Raji (cell line): ENCODE data around the gene B3GAT1.

ENCODE experiments used
- POLR2A ChIP-seq: IDR thresholded peaks from 2 replicates; pipeline ENCODE4 v1.6.1; 2011; ENCODE audit warnings: low read depth, low read length, control low read depth; ENCODE audit not compliant: insufficient read depth

Gene B3GAT1

DNA sequence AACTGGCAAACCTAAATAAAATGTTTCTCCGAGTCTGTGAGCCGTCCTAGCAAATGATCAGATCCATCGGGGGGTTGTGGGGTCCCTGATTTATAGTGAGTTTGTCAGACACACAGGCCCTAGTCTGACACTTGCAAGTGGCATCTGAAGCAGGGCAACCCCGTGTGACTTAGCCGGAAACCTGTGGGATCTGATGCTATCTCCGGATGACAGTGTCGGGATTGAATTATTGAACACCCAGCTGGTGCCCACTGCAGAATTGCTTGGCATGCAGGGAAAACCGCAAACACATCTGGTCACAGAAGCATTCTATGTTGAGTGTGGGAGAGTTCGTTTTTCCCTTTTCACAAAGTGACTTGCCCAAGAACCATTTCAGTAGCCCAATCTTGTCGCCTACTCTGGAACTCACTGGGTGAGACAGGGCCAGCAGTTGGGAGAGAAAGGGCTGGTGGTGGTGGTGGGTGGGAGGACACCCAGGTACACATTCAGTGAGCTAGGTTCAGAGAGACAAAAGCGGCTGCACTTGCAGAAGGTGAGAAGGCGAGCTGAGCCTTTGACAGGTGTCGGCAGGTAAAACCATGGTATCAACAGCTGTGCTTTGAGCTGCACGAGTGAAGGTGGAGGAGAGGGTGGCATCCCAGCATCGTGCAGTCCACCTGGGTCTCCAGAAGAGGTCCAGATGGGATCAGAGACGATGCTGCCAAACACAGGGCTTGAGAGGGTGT lies 33.7 kb upstream of the B3GAT1 start:
- no peak for TF ChIP-seq POLR2A

DNA sequence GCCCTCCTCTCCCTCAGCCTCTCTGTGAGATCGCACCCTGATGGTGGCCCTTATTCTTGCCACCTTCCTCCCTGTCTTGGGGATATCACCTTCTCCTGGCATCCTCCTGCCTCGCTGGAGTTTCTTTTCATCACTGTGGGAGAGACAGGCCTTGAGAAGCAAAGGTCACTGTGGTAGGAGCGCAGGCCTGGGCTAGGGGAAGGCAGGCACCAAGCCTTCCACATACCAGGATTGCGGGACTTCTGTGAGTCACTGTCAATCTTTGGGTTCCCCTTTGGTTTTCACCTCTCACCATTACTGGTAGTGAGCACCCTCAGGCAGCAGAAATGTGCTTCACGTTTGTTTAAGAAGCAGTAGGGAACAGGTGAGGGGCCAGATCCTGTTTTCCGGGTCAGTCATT lies 31.2 kb upstream of the B3GAT1 start:
- no peak for TF ChIP-seq POLR2A

DNA sequence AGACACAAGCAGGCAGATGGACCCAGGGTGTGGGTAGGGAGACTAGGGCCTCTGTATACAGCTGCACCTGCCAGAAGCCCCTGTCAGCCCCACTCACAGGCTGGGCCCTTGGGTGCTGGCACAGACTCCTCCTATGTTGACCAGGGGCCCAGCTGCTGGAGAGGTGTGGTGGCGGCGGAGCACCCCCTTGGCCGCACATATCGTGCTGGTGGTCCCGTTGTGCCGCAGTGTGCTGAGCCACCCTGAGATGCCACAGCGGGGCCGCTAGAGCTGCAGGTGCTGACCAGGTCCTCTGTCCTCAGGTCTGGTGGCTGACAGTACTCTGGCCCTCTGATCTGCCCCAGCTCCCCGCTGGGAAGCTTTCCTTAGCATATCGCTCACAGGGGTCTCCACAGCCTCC lies 30.2 kb upstream of the B3GAT1 start:
- TF ChIP-seq POLR2A, result no peak

DNA sequence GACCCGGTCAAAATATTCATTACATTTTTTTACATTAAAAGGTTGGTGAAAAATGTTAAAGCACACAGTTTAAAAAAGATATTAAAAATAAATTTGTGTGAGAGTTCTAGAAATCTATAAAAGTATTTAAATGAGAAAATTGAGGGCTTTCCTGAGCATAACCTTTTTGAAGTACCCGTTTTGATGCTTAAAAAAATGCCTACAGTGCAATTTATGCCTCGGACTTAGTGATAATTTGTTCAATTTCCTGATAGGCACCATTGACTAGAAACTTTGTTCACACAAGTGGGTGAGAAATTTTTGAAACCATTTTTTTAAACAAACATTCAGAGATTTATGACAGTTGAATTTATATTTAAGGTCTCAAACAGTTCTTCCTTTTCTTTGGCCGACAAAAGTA lies 29.7 kb upstream of the B3GAT1 start:
- no peak for TF ChIP-seq POLR2A

DNA sequence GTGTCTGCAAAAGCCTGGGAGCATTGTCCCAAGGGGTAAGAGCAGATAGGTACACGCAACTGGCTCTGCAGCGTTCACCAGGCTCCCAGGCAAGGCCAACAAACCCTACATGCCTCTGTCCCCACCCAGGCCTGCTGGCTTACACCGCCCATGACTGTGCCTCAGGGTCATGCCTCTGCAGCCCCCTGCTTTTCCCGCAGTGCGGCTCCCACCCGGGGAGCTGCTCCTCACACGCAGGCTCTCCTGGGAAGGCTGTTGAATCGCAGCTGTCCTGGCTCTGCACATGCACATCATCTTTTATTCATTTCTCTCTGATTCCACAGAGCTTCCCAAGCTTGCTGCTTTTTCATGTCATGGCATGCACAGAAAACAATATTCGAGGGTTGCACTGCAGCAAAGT lies 29.2 kb upstream of the B3GAT1 start:
- TF ChIP-seq POLR2A, result no peak

DNA sequence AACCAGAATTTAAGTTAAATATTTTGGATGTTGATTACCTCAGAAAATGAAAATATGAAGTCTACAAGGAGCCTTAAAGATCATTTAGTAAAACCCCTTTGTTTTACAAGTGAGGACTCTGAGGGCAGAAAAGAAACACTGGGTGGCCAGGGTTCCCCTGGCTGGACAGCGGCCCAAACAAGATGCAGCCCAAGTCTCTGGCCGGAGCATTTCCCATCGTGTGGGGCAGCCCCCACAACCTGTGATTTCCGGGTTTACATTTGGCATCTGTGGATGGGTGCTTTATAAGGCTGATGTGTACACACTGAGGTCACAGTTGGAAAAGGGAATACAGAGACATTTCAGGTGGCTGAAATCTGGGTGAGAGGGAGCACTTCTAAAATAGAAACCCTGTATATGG lies 28.8 kb upstream of the B3GAT1 start:
- TF ChIP-seq POLR2A, result no peak

DNA sequence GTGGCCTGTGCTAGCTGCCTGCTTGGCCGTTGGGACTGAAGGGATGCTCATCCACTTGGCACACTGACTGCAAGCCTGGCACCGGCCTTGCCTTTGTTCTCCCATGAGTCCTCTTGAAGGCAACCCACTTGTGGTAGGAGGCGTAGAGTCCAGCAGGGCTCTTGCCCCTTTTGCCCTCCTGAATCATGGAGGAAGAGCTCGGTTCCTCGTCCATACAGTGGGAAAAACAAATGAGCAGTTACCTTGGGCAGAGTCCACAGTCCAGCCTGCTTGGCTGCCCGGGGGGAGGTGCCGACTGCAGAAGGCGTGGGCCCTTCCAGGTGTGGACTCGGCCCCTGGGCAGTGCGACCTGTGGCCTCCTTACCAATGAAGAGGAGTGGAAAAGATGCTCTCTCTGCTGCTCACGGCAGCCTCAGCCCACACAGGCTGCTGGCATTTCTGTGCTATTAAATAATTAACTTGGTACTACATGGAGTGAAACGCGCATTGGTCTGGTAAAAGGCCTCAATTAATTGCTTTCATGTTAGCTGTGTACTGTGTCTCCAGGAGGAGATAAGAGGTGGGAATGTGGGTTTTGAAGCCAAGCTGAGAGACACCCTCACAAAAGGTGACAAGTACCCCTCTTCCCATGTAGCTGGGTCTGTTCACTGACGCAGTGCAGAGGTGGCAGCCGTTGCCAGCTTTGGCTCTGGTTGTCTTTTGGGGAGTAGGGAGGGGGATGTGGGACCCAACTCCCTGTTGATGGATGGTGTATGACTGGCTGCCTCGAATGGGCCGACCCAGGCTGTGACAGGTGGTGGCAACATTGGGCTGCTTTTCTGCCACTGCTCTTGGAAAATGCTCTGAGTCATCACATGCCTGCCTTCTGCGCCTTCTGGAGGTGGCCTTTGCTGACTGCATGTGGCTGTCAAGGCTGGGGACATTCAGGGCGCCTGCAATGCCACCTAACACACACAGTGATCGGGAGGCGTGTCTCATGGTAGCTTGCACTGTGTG lies 26.8 kb upstream of the B3GAT1 start:
- TF ChIP-seq POLR2A, result no peak

DNA sequence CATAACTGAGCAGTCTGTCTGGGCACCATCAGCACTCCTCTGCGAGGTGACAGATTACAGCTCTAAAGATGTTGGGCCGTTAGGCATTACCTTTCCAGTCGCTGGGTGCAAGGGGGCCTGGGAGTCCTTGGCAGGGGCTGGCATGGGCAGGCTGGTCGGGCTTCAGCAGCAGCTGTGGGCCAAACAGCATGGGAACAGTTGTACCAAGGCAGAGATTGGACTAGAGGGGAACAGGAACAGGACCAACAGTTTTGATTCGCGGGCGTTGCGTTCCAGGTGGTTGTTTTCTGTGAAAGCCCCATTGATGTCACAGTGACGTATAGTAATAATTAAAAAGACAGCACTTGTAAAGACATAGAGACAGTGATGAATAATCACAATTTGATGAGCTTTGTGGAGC lies 25.8 kb upstream of the B3GAT1 start:
- no peak for TF ChIP-seq POLR2A

DNA sequence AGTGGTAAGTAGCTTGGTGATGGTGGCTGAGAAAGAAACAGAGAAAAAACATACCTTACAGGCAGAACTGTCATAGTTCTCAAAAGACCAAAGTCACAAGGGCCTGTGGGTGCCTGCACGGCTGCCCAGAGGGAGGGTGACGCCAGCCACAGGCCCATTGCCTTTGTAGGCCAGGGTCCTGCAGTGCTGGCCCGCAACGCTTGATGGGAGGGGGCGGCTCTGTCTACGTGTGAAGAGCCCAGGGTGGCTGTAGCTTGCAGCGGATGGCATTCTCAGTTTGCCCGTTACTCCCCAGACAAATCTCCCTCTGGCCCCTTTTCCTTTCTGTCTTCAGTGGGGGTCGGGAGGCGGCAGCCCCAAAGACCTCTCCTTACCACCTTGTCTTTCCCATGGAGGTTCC lies 24.7 kb upstream of the B3GAT1 start:
- no peak for TF ChIP-seq POLR2A

DNA sequence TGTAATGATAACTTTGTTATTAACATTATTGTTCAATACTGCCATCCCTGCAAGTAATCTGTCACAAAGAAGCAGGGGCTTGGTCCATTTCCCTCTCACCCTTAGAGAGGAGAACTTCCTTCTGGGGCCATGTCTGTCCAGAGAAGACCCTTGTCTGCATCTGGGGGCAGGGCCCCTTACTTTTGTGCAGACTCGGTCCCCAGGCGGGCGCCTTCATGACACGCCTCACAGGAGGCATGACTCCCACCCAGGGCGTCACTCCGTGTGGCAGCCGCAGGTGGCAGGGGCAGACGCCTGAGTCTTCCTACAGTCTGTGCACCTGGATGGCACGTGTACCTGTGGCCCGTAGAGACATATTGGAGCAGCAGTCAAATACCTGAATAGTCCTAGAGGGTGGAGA lies 21.8 kb upstream of the B3GAT1 start:
- TF ChIP-seq POLR2A, result no peak

DNA sequence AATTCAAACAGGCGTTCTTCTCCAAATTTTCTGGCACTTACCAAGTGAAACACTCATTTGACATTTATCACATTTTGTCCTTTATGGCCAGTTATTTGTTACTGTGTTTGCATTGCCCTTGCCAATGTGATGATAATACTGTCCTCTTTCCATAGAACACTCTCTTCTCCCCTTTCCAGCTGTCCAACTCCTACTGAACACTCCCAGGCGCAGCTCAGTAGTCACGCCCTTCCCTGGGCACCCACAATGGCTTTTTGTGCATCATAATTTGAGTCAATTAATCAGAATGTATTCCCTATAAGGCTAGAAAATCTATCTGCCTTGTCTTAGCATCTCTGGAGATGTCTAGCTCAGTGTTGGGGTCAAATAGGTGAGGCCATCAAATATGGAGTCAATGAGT lies 21.2 kb upstream of the B3GAT1 start:
- TF ChIP-seq POLR2A, result no peak

DNA sequence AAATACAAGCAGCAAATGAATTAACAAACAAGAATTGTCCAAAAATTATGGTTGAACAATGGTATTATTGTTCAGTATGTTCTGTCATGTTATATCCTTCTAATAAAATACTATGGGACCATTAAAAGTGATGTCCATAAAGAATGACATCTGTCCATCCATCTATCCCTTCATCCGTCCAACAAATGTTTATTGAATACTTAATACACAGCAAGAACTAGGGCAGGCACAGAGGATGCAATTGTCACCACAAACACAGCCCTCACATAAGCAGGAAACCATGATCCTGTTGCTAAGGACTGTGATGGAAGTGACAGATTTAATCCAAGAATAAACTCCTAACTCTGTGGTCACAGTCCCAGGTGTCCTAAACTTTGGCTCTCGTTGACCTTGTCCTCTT lies 20.7 kb upstream of the B3GAT1 start:
- no peak for TF ChIP-seq POLR2A

DNA sequence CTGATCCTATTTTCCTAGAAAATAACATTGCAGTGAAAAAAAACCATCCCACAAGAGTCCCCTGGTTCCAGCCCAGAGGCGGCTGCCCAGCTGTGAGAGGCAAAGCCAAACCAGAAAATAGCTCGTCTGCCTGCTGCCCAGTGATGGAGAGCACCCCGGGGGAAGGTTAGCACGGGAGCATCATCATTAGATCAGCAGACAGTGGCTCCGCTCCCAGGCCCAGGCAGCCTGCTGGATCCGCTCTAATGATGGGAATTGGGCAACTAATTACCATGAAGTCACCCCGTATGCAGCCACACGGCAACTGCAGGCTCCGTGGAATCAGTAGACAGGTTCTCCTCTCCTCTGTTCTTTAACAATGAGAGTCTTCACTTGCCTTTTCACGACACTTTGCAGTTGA lies 17.1 kb upstream of the B3GAT1 start:
- no peak for TF ChIP-seq POLR2A

DNA sequence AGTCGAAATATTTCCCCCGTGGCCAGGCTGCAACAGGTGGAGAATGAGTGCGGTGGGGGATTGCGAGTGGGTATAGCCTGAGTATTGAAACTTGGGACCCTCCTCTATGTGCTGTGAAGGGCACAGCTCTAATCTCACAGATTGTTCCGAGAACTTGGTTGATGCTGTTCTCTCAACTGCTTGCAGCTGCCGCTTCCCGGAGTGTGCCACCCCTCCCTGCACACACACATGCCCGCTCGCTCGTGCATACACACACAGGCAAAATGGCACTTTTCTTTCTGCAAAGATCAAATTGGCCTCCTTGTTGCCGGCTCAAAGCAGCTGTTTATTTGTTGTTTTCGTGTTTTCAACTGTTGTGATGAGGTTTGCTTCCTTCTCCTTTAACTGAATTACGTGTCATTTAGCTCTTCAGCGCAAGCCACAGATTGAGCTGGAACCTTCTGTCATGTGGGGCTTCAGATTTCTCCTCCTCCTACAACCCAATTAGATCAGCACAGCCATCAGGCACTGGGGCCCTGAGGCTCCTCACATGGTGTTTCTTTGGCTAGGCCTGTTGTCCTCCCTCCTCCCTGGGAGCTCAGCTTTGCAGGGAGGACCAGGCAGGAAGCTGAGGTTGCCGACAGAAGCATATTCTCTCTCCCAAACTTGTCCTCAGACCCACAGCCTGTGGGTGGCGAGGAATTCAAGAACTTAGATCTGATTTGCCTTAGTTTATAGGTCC lies 13.9 kb upstream of the B3GAT1 start:
- TF ChIP-seq POLR2A, result no peak

DNA sequence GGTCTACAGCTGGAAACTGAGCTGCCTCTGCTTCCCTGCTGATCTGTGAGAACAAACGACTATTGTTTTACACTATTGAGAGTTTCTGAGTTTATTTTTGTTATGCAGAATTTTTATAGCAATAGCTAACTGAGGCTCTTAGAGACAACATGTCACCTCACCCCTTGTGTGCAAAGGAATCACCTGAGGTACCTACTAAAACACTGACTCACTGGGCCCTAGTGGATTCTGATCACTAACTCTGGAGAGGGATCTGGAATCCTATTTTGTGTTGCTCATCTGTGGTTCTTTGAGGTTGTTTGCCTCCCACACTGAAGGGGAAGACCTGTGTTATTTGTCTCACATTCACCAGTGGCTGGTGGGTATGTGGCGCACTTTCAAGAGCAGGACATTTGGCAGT lies 13.4 kb upstream of the B3GAT1 start:
- TF ChIP-seq POLR2A, result no peak

DNA sequence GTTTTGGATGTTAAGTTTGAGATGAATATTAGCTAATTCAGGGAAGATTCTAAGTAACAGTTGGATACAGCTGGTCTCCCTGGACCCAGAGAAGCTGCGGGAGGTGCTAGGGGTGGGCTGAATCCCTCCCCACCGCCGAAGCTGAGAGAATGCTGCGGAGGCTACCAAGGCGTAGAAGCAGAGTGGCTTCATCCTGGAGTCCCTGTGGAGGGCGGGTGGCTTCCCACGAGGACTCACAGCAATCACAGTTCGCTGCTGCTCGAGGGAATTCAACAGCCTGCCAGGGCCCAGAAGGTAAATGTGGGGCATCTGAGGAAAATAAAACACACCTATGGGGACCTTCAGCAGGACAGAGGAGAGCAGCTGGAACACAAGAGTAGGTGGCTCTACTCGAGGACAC lies 11.1 kb upstream of the B3GAT1 start:
- TF ChIP-seq POLR2A, result no peak
